GF-D8 (cell line): ENCODE measurements around the gene ZNF267.
"Not testable (repeated sequence)": the region's sequence is repeated elsewhere in the genome, so short reads cannot be mapped to it uniquely, and the experiment has no call there.

Experiments used
- DNase-seq: peaks from one replicate; lab custom pipeline; 2025; lab: John Stamatoyannopoulos, UW

The ZNF267 gene

GRCh38 chr16:31879937-31880321, 6.3 kb downstream of the ZNF267 start:
- DNase-seq, result no peak

DNA sequence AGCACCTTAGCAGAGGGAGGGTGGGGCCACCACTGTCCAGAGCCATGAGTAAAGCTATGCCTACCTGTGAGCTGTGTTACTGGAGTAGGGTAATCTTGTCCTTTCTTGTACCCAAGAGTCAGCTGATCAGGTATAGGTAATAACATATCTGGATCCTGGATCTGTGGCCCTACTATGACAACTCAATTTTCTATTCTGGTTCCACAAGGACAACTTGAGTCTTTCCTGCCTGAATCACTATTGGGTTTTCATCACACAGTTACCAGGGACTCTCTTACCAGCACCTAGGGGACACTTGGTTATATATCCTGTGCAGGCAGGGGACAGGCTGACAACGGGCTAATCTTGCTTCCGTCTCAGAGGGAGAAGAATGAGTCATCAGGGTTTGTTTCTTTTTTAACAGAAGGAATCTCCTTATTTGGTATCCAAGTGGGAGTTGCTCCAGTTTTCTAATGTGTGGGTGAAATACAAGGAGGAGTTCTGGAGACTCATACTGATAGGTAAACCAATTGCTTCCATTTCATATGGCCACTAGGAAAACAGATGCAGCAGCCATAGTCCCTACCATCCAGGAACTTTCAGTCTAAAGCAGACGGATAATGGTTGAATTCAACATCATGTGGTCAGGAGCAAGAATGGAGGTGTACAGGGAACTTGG, 6.8 kb downstream of the ZNF267 start:
- no peak for DNase-seq

DNA sequence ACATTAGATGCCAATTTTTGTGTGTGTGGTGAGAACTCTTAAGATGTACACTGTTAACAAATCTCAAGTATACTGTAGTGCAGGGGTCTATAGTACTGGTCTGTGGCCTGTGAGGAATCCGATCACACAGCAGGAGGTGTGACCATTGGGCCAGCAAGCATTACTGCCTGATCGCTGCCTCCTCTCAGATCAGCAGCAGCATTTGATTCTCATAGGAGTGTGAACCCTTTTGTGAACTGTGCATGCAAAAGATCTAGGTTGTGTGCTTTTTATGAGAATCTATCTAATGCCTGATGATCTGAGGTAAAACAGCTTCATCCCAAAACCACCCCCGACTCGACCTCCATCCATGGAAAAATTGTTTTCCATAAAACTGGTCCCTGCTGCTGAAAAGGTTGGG, 12.6 kb downstream of the ZNF267 start:
- no peak for DNase-seq

DNA sequence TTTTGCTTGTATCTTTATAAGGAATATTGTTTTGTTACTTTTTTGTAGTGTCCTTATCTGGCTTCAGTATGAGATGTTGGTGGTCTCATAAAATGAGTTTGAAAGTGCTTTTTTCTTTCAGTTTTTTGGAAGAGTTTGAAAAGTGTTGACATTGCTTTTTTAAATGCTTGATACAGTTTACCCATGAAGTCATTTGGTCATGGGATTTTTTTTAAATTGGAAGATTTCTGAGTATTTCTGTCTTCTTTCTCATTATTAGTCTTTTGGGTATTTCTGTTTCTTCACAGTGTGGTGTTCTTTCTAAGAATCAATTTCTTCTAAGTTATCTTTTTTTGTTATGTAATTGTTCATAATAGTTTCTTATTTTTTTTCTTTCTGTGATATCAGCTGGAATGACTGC, 15.1 kb downstream of the ZNF267 start:
- DNase-seq, result no peak

DNA sequence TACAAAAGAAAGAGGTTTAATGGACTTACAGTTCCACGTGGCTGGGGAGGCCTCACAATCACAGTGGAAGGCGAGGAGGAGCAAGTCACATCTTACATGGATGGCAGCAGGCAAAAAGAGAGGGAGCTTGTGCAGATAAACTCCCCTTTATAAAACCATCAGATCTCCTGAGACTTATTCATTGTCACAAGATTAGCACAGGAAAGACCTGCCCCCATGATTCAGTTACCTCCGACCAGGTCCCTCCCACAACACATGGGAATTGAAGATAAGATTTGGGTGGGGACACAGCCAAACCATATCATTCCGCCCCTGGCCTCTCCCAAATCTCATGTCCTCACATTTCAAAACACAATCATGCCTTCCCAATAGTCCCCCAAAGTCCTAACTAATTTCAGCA, 18.5 kb downstream of the ZNF267 start:
- DNase-seq, result not testable (repeated sequence)

- no peak for DNase-seq
Measured at GRCh38 chr16:31893824-31894223, 20.2 kb downstream of the ZNF267 start.

DNA sequence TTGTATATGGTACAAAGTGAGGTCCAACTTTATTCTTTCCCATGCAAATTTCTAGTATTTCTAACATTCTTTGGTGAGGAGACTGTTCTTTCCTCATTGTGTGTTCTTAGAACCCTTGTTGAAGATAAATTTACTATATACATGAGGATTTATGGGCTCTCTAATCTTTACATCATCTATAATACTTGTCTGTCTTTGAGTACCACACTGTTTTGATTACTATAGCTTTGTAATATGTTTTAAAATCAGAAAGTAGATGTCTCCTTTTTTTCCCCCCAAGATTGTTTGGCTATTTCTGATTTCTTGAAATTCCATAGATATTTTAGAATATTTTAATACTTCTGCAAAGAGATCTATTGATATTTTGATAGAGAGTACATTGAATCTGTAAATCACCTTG, 23.7 kb downstream of the ZNF267 start:
- DNase-seq, result no peak

DNA sequence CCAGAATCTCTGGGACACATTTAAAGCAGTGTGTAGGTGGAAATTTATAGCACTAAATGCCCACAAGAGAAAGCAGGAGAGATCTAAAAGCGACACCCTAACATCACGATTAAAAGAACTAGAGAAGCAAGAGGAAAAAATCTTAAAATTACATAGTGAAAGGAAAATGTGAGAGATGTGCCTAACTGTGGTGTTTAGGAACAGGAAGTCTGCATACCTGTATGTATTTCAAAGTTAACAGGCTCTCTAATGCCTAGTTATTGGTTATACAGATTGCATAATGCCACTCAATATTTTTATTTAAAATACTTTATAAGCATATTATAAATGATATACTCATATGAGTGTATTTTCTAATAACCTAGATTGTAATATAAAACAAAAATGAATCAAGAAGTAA, 25.9 kb downstream of the ZNF267 start:
- no peak for DNase-seq

DNA sequence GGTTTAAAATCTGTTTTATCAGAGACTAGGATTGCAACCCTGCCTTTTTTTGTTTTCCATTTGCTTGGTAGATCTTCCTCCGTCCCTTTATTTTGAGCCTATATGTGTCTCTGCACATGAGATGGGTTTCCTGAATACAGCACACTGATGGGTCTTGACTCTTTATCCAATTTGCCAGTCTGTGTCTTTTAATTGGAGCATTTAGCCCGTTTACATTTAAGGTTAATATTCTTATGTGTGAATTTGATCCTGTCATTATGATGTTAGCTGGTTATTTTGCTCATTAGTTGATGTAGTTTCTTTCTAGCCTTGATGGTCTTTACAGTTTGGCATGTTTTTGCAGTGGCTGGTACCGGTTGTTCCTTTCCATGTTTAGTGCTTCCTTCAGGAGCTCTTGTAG, 31.0 kb downstream of the ZNF267 start:
- DNase-seq, result not testable (repeated sequence)

GRCh38 chr16:31913668-31914067, 40.1 kb downstream of the ZNF267 start:
- DNase-seq, result no peak

DNA sequence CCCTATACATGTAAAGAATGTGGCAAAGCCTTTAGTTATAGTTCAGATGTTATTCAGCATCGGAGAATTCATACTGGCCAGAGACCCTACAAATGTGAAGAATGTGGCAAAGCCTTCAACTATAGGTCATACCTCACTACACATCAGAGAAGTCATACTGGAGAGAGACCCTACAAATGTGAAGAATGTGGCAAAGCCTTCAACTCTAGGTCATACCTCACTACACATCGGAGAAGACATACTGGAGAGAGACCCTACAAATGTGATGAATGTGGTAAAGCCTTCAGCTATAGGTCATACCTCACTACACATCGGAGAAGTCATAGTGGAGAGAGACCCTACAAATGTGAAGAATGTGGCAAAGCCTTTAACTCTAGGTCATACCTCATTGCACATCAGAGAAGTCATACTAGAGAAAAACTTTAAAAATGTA, 42.5 kb downstream of the ZNF267 start:
- DNase-seq, result no peak

DNA sequence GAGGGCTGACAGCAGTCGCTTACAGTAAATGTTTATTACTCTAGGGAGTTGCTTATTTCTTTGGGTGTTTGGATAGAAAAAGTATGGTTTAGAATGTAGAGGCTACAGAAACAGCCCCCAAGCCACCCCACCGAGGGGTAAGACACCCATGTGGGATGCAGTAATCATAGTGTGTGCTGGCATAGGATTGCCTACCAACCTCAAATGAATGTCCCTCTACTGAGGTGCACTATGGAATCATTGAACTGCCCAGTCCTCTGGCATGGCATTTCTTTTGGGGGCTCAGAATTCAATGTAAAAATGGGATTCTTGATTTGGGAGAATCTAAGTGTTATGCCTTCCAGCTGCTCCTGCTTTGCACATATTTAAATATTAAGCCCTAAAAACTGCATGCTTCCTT, 46.8 kb downstream of the ZNF267 start:
- no peak for DNase-seq

DNA sequence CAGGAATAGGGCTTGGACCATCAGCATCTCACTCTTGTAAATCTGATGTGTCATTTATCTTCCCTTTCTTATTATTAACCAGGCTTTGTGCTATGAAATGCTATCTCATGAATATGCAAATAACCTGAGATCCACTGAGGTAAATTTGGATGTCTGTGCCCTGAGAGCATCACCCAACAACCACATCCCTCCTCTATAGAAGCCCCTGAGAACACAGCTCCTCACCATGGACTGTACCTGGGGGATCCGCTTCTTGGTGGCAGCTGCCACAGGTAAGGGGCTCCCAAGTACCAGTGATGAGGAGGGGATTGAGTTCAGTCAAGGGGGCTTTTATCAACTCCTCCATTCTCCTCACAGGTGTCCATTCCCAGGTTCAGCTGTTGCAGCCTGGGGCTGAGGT, 78.2 kb downstream of the ZNF267 start:
- not testable (repeated sequence) for DNase-seq

DNA sequence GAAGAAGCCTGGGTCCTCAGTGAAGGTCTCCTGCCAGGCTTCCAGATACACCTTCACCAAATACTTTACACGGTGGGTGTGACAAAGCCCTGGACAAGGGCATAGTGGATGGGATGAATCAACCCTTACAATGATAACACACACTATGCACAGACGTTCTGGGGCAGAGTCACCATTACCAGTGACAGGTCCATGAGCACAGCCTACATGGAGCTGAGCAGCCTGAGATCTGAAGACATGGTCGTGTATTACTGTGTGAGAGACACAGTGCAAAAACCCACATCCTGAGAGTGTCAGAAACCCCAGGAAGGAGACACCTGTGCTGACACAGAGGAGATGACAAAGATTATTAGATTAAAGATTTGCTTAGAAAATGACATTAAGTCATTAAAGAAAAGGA, 78.6 kb downstream of the ZNF267 start:
- DNase-seq, result not testable (repeated sequence)

DNA sequence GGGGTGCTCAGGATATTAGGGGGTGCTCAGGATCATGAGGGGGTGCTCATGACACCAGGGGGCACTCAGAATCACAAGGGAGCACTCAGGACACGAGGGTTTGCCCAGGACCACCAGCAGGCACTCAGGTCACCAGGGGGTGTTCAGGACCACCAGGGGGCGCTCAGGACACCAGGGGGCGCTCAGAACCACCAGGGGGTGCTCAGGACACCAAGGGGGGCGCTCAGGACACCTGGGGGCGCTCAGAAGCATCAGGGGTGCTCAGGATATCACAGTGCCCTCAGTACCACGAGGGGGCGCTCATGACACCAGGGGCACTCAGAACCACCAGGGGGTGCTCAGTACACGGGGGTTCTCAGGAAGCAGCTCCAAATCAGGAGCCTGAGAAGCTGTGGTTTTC, 82.6 kb downstream of the ZNF267 start:
- not testable (repeated sequence) for DNase-seq

DNA sequence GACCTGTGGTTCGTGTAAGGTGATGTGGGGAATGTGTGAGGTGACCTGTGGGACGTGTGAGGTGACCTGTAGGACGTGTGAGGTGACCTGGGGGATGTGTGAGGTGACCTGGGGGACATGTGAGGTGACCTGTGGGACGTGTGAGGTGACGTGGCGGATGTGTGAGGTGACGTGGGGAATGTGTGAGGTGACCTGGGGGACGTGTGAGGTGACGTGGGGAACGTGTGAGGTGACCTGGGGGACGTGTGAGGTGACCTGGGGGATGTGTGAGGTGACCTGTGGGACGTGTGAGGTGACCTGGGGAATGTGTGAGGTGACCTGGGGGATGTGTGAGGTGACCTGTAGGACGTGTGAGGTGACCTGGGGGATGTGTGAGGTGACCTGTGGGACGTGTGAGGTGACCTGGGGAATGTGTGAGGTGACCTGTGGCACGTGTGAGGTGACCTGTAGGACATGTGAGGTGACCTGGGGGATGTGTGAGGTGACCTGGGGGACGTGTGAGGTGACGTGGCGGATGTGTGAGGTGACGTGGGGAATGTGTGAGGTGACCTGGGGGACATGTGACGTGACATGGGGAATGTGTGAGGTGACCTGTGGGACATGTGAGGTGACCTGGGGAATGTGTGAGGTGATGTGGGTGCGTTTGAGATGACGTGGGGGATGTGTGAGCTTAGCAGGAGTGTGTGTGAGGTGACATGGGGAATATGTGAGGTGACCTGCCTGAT, 86.7 kb downstream of the ZNF267 start:
- not testable (repeated sequence) for DNase-seq
